Measurements from ENCODE around the gene PBX1.

The PBX1 gene

DNA sequence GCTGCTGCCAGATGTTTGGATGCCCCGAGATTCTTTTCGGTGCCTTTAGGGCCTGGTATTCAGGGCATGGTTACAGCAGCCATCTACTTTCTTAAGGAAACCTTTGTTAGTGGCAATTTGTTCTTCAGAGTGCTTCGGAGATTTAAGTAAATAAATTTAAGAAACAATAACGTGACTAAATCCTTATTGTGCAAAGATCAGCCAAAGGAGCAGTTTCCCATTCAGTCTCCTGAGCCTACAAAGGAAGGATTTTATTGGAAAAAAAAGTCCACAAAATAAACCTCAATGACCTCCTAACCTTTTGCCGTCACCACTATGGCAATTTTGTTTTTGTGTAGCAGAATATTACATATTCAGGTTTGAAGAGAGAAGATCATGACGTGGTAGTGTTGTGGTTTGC is 231.1 kb downstream of the PBX1 start:
- DNase-seq, result no peak

DNA sequence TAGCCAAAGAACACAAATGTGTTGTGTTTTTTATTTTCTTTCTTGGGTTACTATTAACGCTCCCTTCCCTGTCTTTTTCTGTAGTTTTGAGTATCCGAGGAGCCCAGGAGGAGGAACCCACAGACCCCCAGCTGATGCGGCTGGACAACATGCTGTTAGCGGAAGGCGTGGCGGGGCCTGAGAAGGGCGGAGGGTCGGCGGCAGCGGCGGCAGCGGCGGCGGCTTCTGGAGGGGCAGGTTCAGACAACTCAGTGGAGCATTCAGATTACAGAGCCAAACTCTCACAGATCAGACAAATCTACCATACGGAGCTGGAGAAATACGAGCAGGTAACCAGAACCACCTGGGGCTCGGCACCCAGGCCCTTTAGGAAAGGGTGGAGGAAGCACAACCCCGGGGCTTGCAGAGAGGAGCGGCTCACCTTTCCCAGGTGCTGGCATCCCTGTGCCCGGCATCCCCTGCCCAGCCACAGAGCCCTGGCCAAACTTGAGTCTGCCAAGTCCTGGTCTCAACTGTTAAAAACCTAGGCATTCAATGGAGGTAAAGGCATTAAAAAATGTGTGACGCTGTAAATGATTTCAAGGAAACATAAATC is 233.5 kb downstream of the PBX1 start:
- DNase-seq, result no peak

- no peak for DNase-seq
Measured at GRCh38 chr1:164794356-164794755, 235.4 kb downstream of the PBX1 start.

DNA sequence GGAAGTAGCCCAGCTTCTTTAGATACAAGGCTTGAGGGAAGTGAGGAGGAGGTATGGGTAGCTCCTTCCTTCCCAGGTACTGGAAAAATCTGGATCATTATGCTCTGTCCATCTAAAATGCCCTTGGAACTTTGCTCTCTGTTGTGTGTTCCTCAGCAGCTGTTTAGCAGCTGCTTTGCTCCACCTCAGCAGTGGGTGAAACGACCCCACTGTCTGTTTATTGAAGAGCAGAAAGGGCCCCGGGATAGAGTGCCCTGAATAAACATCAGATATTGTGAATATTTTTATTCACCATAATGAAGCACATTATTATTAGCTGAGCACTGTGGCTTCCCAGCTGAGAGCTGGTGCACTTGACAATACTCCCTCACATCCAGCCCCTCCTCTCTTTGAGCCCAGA is 237.9 kb downstream of the PBX1 start:
- DNase-seq, result no peak

DNA sequence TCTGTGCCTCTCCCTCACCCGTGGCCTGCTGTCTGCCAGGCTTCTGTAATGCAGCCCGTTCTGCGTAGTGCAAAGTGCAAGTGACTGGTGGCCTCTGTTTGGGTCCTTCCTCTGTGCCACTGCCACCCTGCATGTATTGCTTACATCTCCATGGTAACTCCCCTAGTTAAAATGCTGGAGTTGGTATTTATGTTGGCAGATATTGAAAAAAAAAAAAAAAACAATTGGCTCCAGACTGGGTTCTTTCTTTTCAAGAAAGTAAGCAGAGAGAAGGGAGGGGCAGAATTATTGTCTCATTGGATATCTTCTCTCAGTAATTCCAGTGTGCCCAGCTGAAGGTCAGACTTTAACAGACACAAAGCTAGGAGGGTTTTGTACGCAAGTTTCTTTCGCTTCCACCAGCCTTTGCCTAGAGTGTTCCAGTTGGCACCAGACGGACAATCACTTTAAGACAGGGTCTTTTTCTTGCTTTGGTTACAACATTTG is 242.3 kb downstream of the PBX1 start:
- no peak for DNase-seq

- no peak for DNase-seq
Measured at GRCh38 chr1:164801791-164802502, 243.0 kb downstream of the PBX1 start.

- DNase-seq, result no peak
Measured at GRCh38 chr1:164802529-164803282, 243.7 kb downstream of the PBX1 start.

DNA sequence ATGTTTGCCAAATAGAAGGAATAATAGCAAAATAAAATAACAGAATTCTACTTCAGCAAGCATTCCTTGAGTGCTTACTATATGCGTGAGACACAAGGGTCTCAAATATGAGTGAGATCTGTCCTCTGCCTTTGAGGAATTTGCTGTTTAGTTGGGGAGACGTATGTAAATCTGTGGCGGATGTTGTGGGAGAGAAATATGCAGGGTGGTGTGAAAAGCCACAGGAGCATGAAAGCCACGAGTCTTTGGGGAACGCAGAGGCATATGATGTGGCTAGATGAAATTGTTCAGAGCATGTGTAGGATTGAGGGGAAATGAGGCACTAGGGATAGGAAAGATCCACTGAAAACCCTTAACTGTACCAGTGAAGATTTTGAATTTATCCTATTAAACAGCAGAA is 244.4 kb downstream of the PBX1 start:
- DNase-seq, result no peak

GRCh38 chr1:164804366-164804765 is 245.4 kb downstream of the PBX1 start:
- DNase-seq, result no peak

DNA sequence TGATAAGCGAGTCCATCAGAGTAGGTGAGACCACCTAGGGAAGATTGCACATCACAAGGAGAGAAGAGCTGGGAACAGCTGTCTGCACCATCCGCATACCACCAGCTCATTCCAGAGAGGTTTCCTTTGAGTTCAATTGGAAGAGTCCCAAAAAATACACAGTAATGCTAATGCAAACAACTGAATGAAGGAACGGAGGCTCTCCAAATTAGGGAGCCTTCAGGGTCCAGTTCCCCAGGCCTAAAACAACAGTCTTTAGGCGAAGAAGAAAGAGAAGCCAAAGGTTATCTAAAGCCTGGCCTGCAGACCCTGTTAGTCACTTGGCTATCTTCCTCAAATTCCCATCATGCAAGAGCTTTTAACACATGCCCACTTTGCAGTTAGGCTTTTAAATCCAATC is 246.4 kb downstream of the PBX1 start:
- DNase-seq, result no peak

GRCh38 chr1:164806531-164806930 is 247.5 kb downstream of the PBX1 start:
- no peak for DNase-seq

- DNase-seq, result no peak
Measured at GRCh38 chr1:164813776-164814175, 254.8 kb downstream of the PBX1 start.

DNA sequence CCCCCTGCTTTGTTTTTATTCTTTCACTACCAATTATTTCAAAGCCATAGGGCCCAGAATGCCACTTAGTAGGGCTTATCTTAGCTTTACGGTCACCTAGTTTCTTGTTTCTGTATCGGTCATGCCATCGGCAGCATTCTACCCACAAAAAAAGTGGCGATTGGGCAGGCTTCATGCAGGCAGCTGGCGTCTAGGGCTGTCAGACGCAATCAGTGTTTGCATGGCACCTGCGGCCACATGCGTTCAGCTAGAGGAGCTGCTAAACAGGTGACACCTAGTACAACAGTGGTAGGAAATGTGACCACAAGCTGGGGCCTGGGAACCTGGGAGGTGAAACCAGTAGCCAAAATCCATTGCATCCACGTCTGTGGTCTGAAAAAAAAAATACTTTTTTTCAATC is 262.7 kb downstream of the PBX1 start:
- no peak for DNase-seq

DNA sequence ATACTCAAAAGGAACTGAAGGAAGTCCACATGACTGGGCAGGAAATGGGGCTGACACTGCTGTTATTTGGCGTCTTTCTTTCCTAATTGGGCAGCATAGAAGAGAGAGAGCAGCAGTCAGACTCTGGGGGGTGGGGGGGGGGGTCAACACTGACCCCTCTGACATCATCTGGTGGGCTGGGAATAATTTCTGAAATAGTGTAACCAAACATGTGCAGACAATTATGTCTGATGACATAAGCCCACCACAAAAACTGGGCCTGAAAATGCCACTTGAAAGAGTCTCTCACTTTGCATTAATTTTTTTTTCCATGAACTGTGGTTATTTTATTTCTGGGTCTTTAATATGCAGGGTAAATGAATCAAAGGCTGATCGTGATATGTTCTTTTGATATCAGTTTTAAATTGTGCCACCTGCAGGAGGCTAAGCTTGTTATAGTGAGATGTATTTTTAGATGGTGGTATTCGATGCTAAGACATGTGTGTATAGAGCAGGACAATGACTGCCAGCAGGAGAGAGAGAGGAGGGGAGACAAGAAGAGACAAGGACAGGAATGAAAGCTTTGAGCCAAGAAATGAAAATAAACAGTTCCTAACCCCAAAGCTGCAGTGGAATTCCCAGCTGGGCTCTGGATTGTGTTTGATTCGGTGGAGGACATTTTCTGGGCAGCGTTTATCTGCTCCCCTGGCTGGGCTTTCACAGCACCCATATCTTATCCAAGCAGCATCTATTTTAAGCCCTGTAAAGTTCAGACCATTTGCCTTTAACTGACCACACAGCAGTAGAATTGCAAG is 264.7 kb downstream of the PBX1 start:
- no peak for DNase-seq

- DNase-seq, result no peak
Measured at GRCh38 chr1:164824542-164824941, 265.6 kb downstream of the PBX1 start.

DNA sequence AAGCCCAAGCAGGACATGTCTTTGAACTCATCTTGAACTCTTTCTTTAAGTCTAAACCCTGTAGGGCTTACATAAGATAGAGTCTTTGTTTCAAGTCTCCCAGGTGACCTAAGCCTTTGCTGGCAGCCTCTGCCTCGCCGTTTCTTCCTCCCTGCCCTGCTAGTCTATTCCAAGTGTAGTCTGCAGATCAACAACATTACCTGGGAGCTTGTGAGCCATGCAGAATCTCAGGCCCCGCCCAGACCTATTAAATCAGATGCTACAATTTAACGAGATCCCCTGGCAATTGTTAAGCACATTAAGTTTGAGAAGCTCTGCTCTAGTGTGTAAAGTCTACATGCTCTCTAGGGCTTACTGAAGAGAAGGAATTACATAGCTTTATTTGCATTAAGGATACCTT is 271.6 kb downstream of the PBX1 start:
- no peak for DNase-seq

GRCh38 chr1:164834641-164835040 is 275.7 kb downstream of the PBX1 start:
- no peak for DNase-seq

DNA sequence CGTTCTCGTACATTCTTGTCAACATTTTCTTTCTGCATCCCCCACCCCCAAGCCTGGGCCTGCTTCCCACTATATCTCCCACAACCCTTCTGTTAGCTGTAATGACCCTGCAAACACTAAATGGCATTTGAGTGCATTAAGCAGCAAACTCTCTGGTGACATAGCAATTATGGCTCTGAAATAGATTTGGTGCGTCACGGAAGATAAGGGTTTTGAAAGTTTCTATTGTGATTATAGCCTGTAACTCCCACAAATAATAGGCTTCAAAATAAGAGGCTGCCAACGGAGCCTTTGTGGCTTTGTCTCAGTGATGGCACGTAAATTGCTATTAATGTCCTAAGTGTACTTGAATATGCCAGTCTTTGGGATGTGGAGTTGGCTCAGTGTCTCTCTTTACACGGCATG is 277.6 kb downstream of the PBX1 start:
- DNase-seq, result no peak

DNA sequence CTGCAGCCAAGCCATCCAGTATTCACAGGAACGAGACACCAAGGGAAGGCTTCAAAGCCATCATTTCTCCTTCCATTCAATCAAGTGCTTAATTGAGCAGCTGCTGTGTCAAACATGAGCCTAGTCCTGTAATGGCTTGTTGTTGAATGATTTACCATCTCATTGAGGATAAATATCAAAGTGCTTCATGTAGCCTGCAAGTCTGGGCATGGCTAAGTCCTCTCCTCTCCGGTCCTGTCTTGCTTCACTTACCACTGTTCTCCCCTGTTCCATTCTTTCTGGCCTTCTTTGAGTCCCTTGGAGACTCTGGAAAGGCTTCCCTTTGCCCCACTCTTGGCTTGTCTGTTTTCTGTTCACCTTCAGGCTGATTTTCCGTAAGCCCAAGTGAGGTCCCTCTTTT is 279.8 kb downstream of the PBX1 start:
- DNase-seq, result no peak

- no peak for DNase-seq
Measured at GRCh38 chr1:164840936-164841335, 282.0 kb downstream of the PBX1 start.

DNA sequence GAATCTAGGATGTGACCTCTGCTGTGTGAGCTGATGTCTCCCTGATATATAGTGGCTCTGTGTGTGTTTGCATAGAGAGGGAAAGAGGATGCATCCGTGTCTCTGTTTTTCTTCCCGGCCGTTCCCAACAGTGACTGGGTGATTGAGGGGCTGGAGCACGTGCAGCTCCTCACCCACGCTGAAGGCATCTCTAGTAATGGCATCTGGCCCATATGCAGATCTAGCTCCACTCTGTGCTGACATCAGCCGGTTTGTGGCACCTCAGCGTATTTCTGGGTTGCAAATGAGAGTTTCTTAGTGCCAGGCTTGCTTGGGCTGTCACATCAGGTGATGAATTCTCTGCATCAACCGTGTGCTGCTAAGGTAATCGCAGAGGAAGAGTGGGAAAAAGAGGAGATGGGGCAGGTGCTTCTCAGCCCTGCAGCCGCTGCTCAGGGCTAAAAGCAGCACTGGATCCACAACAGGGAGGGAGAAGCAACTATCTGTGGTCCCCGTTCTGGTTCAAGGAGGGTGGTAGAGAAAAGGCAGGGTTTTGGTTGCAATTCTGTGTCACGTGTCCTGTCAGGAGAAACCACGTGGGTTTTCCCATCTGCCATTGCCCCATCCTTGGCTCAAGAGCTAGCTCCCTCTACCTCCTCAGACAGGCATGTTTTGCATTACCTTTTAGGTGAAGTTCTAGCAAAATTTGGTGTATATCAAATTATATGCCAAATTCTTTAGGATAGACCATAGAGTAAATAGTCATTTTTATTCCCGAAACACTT is 282.9 kb downstream of the PBX1 start:
- DNase-seq, result no peak

DNA sequence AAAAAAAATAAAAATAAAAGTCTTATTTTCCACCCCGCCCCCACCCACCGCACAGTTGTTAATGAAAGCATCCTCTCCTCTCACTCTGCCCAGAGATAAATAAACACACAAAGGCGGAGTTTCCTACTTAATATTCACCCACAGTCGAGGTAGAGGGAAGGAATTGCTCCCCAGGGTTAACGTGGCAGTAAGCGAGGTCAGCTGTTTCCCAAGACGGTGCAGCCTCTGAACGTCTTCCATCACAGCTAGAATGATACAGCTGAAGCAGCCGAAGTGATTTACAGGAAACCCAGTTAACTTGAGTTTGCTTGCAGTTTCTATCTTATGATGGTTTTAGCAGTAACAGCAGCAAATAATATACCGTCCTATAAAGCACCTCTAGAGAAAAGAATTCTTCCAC is 283.9 kb downstream of the PBX1 start:
- no peak for DNase-seq

All from T-helper 9 cell (primary cell).